ENCODE measurements around the gene OR2V1.
"Not testable (repeated sequence)": the region's sequence is repeated elsewhere in the genome, so short reads cannot be mapped to it uniquely, and the experiment has no call there.

Gene OR2V1, protein sequence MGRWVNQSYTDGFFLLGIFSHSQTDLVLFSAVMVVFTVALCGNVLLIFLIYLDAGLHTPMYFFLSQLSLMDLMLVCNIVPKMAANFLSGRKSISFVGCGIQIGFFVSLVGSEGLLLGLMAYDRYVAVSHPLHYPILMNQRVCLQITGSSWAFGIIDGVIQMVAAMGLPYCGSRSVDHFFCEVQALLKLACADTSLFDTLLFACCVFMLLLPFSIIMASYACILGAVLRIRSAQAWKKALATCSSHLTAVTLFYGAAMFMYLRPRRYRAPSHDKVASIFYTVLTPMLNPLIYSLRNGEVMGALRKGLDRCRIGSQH

DNA sequence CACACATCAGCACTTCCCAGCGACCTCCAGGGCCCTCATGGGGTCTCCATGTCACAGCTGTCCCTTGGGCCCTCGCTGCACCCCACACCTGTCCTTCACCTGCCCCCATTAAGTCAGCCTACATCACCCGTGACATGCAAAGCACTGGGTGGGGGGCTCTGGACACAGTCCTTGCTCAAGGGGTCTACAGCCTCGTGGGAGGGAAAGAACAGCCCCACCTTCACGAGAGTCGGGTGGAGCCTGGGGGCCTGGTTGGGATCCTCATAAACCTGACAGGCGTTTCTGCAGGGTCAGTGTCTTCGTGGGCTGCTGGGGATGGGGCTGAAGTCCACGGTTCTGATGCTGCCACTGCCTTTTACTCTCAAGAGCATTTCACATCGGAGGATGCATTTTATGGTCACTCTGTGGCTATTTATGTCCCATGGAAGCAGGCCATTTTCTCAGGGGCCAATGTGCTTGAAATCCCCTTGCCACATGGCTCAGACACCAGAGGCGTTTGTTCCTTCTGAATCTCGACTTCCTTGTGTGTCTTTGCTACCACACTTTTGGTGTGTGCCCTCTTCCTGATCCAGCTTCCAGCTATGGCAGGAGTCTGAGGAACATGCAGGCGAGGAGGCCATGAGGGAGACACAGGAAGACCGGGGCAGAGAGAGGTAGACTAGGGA lies at the start of gene OR2V1:
OR2V1 (minus strand) TSS at position 338 of the 665 bp plus-strand sequence. CDS start 5,865 bp downstream, outside the sequence.
- DNase-seq = no peak

DNA sequence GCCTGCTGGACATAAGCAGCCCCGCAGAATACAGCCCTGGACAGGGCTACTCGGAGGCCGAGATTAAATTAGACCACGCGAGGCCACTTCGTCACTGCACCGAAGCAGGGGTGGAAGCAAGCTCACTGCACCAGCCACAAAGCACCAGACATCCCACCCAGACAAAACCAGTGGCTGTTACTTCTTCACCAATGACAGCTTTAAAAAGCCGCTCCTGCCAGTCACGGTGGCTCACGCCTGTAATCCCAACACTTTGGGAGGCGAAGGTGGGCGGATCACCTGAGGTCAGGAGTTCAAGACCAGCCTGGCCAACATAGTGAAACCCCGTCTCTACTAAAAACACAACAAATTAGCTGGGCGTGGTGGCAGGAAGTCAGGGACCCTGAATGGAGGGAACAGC lies 46.6 kb upstream of the OR2V1 start:
- DNase-seq = not testable (repeated sequence)

DNA sequence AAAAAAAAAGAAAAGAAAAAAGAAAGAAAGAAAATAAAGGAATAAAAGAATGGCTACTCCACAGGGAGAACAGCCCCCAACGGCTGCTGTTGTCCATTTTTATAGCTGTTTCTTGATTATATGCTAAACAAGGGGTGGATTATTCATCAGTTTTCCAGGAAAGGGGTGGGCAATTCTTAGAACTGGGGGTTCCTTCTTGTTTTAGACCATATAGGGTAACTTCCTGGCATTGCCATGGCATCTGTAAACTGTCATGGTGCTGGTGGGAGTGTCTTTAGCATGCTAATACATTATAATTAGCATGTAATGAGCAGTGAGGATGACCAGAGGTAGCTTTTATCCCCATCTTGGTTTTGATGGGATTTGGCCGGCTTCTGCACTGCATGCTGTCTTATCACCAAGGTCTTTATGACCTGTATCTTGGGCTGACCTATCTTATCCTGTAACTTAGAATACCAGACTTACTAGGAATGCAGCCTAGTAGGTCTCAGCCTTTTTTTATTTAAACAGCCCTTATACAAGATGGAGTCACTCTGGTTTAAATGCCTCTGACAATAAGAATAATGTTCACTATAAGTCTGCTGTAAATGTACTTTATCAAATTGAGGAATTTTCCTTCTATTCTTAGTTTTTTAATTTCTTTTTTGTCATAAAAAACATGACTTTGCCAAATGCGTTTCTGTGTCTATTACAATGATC lies 45.4 kb upstream of the OR2V1 start:
- DNase-seq = no peak

DNA sequence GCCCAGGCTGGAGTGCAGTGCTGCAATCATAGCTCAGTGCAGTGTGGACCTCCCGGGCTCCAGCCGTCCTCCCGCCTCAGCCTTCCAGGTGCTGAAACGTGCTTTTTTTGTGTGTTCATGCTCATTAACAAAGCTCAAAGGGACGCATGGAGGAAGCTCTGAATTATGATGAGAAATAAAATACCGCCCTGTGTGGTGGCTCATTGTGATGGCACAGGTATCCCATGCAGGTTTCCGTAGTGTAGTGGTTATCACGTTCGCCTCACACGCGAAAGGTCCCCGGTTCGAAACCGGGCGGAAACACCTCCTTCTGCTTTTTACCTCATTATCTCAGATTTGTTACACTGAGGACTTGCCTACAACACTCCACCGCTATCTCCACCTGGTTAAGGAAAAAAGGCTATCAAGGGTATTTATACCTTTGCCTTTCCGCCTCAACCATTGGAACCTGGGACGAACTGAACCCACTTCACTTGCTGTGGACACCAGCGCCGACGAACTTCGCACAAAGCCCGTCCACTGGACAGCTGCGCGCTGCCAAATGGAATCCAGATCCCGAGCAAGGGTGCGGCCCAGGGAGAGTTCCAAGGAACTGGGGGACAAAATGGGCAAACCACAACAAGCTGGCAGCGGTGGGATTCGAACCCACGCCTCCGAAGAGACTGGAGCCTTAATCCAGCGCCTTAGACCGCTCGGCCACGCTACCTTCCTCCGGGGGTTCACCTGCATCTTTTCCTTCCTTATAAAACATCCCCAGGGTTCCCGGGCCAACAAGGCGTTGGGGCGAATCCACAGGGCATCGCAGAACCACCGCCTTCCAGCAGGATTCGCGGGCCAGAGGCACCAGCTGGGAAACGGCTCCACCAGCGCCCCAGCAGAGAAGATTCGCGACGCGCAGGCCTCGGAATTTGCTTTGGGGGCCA lies 42.7 kb upstream of the OR2V1 start:
- DNase-seq = no peak

DNA sequence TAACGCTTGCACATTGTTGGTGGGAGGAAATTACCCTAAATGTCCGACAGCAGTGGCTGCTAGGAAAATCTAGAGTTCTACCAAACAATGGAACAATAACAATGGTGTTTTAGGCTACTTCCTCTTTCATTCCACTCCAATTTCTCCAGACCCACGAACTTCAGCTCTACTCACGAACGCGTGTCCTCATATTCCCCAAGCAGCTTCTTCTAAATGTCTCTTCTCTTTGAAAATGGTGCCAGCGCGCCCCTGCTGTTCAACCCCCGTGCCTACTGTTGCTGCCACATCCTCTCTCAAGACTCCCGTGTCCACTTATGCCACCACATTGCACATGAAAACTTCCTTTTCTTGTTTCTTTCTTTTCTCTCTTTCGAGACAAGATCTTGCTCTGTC lies 42.1 kb upstream of the OR2V1 start:
- DNase-seq = no peak

DNA sequence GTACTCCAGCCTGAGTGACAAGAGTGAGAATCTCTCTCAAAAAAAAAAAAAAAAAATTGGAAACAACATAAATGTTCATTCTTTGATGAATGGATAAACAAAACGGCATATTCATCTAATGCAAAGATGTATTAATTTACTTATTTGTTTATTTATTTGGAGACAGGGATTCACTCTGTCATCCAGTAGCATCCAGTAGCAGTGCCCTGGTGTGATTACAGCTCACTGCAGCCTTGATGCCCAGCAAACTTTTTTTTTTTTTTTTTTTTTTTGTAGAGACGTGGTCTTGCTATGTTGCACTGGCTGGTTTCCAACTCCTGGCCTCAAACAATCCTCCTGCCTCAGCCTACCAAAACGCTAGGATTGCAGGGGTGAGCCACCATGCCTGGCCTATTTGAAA lies 40.8 kb upstream of the OR2V1 start:
- no peak for DNase-seq

DNA sequence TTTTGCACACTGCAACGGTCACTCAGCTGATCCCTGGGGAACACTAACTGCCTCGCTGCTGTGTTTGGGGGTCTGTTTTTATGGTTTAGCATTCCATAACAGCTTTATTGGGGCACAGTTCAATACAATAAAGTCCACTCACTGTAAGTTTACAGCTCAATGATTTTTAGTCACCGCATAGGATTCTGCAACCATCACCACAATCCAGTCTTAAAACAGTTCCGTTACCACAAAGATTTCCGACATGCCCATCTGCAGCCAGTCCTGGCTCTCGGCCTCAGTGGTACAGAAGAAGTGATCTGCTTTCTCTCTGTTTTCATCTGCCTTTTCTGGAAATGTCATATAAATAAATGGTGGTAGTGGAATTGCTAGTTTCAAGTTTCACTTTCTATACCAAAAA lies 40.0 kb upstream of the OR2V1 start:
- no peak for DNase-seq

DNA sequence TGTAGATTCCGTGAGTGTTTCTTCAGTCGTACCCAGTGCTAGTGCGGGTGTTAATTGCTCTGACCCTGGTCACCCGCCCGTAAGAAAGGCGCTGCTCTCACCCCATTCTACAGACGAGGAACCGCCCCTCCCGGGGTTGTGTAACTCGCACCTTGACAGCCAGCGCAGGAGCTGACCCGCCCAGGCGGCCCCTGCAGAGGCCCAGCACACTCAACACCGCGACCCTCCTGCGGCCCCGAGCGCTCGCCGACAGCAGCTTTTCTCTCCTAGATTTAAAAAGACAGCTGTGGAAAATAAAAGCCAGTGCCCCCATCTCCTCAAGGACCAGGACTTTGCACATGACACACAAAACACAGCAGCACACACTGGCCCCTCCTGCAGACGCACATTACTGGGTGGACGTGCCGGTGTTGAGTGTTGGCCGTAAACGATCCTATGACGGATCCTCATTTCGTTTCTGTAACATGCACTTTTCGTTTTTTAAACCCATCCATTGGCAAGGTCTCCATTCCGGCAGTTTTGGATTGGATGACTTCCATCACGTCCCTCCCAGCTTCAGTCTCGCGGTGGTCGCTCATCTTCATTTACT lies 39.4 kb upstream of the OR2V1 start:
- DNase-seq = no peak

DNA sequence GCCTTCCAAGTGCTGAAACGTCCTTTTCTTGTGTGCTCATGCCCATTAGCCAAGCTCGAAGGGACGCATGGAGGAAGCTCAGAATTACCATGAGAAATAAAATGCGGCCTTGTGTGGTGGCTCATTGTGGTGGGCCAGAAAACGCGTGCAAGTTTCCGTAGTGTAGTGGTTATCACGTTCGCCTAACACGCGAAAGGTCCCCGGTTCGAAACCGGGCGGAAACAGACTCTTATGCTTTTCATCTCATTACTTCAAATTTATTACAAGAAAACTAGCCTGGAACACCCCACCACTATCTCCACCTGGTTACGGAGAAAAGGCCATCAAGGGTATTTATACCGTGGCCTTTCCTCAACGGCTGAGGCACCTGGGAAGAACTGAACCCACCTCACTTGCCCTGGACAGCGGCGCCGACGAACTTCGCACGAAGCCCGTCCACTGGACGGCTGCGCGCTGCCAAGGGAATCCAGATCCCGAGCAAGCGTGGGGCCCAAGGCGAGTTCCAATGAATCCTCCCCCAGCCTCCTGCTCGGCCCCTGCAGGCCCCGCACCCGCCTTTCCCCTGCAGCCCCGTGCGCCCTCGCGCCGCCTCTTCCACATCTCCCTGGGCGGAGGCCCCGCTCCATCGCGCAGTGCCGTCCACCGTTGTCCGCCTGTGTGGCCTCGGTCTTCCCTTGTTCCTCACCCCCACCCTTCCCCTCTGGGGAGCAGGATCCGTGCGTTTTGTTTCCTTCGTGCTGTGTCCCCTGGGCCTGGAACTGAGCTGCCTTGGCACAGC lies 38.7 kb upstream of the OR2V1 start:
- peak; percentile 74 for DNase-seq

DNA sequence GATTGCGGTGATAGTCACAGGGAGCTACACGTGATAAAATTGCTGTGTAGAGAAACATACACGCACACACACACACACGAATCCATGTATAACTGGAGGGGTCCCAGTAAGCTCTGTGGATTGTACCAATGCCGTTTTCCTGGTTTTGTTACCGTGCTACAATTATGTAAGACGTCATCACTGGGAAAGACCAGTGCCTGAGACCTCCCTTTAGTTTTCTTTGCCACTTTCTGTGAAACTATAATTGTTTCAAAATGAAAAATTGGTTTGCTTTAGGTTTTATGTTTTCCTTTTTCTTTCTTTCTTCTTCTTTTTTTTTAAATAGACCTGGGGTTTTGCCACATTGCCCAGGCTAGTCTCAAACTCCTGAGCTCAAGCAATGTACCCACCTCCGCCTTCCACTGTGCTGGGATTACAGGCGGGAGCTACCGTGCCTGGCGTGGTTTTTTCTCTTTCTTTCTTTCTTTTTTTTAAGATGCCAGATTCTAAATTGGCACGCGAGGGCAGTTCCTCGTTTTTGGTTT lies 37.7 kb upstream of the OR2V1 start:
- peak; percentile 1 for DNase-seq

DNA sequence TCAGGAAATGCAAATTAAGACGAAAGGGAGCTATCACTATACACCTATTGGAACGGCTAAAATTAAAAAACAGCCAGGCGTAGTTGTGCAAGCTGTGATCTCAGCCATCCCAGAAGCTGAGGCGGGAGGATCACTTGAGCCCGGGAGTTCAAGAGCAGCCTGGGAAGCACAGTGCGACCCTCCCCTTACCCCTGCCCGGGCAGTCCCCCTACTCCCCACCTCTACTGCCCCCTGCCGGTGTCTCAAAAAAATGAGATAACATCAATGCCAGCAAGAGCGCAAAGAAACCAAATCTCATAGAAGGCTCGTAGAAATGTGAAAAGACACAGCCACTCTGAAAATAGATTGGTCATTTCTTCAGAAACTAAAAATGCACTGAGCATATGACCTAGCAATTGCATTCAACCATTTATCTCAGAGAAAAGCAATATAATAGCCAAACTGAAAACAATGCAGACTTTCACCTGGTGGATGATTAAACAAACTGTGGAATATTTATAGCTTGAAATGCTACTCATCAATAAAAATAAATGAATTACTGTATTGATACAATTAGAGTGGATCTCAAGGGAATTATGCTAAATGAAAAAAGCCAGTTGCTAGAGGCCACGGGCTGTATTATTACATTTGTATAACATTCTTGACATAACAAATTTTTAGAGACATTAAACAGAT lies 37.0 kb upstream of the OR2V1 start:
- DNase-seq = no peak

DNA sequence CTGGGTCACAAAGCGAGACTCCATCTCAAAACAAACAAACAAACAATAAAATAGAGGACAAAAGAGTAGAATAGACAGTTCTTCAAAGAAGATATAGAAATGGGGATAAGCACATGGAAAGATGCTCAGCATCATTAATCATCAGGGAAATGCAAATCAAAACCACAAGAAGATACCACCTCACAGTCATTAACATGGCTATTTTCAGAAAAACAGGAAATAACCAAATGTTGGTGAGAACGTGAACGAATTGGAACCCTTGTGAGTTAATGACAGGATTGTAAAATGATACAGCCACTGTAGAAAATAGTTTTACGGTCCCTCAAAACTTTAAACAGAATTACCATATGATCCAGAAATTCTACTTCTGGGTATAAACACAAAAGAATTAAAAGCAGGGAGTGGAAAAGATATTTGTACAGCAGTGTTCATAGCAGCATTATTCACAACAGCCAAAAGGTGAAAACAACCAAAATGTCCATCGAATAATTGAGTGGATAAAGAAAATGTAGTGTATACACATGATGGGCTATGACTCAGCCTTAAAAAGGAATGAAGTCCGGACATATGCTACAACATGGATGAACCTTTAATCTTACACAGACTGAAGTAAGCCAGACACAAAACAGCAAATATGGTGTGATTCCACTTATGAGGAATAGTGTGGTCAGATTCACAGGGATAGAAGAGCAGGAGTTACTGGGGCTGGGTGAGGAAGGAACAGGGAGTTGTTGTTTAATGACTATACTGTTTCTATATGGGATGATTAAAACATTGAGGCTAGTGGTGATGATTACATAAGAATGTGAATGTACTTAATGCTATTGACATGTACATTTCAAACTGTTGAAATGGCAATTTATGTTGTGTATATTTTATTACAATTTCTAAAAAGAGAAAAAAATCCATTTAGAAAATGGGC lies 36.1 kb upstream of the OR2V1 start:
- no peak for DNase-seq

DNA sequence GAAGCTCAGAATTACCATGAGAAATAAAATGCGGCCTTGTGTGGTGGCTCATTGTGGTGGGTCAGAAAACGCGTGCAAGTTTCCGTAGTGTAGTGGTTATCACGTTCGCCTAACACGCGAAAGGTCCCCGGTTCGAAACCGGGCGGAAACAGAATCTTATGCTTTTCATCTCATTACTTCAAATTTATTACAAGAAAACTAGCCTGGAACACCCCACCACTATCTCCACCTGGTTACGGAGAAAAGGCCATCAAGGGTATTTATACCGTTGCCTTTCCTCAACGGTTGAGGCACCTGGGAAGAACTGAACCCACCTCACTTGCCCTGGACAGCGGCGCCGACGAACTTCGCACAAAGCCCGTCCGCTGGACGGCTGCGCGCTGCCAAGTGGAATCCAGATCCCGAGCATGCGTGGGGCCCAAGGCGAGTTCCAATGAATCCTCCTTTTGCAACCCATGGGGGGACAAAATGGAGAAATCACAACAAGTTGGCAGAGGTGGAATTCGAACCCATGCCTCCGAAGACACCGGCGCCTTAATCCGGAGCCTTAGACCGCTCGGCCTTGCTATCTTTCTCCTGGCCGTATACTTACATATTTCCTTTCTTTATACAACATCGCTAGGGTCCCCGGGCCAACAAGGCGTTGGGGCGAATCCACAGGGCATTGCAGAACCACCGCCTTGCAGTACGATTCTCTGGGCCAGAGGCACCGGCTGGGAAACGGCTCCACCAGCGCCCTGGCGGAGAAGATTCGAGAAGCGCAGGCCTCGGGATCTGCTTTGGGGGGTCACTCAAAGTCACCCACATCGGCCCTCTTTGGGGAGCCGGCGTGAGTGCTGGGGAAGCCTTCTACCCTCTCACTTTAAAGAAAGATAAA lies 33.3 kb upstream of the OR2V1 start:
- DNase-seq = no peak

DNA sequence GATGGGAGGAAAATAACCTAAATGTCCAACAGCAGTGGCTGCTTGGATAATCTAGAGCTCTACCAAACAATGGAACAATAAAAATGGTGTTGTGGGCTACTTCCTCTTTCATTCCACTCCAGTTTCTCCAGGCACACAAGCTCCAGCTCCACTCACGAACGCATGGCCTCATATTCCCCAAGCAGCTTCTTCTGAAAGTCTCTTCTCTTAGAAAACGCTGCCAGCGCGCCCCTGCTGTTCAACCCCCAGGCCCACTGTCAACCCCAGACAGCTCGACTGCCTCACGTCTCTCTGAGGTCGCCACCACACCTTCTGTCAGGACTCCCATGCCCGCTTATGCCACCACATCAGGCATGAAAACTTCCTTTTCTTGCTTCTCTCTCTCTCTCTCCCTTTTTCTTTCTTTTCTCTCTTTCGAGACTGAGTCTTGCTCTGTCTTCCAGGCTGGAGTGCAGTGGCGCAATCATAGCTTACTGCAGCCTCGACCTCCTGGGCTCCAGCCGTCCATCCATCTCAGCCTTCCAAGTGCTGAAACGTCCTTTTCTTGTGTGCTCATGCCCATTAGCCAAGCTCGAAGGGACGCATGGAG lies 32.6 kb upstream of the OR2V1 start:
- no peak for DNase-seq

DNA sequence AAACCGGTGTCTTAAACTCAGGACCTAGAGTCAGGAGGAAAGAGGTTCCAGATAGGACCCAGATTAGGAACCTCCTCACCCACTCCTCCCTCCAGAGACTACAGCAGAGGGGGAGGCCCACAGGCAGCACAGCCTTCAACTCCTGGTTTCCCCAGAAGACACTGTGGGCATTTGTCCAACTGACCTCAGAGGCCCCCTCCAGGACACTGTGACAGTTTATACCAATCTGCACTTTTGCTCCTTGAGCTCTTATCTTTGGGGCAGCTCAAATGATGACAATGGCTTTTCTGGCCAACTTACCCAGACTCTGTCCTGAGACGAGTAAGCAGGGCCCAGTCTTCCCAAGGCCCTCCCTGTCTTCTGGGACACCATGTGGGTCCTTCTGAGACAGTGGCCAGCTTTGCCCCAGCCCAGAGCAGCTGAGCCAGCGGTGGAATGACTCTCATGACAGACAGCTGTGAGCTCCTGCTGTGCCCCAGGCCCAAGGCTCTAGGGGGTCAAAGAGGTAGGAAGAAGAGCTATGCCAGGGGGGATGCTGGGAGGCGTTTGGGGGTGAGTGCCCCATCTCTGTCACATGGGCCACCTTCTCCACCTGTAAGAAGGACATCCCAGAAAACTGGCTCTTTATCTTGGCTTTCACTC lies 30.7 kb upstream of the OR2V1 start:
- no peak for DNase-seq

DNA sequence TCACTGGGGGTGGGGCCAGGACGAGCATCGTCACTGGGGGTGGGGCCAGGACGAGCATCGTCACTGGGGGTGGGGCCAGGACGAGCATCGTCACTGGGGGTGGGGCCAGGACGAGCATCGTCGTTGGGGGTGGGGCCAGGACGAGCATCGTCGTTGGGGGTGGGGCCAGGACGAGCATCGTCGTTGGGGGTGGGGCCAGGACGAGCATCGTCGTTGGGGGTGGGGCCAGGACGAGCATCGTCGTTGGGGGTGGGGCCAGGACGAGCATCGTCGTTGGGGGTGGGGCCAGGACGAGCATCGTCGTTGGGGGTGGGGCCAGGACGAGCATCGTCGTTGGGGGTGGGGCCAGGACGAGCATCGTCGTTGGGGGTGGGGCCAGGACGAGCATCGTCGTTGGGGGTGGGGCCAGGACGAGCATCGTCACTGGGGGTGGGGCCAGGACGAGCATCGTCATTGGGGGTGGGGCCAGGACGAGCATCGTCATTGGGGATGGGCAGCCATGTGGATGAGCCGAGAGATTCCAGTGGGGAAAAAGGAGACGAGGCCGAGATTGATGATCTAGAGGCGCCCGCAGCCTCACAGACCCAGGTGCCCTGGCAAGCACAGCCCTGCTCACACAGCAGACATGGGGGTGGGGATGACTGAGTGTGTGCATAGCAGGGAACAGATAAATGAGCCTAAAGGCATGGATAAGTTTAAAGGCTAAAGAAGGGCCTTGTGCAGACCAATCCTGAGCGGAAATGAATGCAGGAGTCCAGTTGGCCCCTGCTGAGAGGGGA lies 30.0 kb upstream of the OR2V1 start:
- DNase-seq = peak; percentile 64
